ENCODE results near the gene DCTN3. TPM values are rescaled to one million over a fixed set of nuclear protein-coding genes. Genes with fewer than 3 reads are reported as not detected.

DCTN3 gene
- 10 to 100 TPM; 41.4 to 57.5 (median 51.7) TPM for total RNA-seq

GRCh38 chr9:34620061-34620994 lies at the start of gene DCTN3:
TSS of gene DCTN3 (minus strand) at chr9:34620495. CDS start at chr9:34620464, 31 bp downstream.
- no peak for TF ChIP-seq CTCF (IDR thresholded peaks at IDR 0.05; ENCODE audit: low read depth)

- no peak for TF ChIP-seq CTCF (IDR thresholded peaks at IDR 0.05; ENCODE audit: low read depth)
Measured at GRCh38 chr9:34665381-34666250, 45.3 kb upstream of the DCTN3 start.

DNA sequence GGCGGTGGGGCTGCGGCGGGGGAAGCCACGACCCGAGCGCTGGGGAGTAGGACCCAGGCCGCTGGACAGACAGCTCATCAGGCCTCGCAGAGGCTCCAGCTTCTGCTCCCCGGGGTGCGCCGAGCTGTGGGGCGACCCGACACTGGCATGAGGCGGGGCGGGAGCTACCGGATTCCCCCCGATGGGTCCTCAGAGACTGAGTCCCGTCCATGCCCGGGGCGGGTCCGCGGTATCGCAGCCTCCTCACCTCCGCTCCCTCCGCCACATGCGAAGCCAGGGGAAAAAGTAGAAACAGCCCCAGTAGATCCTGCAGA lies 44.7 kb upstream of the DCTN3 start:
- TF ChIP-seq CTCF (IDR thresholded peaks at IDR 0.05; ENCODE audit: low read depth) = no peak

DNA sequence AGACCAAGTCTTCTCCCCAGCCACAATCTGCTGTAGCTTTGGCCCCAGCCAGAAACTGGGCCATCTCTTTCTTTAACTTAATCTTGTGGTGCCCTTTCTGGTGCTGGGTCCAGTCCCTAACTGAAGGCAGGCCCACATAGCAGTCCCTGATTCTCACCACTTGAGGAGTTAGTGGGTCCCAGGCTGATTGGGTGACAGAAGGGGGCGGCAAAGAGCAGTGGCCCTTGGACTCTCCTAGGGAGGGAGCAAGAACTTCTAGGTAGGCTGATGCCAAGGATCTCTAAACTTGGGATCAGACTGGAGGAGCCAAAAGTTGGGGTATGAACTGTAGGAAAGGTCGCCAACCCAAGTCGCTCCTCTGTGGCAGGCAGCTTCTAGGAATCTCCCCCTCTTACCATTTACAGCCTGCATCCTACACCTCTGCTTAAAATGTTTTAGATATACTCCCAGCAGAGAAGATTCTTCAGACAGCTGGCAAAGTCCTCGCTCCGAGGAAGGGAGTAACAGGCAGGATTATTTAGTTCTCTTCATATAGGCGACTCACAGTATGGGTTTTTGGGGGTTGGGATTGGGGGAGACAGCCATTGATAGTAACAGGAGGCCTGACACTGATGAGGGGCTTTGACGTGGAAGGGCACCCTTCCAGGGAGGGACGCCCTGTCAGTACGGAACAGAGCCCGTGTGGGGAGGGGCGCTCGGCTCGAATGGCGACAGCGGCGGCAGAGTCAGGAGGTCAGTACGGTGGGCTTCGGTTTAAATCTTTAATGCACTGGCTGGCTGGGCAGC lies 44.2 kb upstream of the DCTN3 start:
- no peak for TF ChIP-seq CTCF (IDR thresholded peaks at IDR 0.05; ENCODE audit: low read depth)

GRCh38 chr9:34663303-34663605 lies 43.0 kb upstream of the DCTN3 start:
- TF ChIP-seq CTCF (IDR thresholded peaks at IDR 0.05; ENCODE audit: low read depth) = no peak

GRCh38 chr9:34662526-34663302 lies 42.4 kb upstream of the DCTN3 start, which contains the start of gene CCL27:
TSS of gene CCL27 (minus strand) at chr9:34662657. CDS start at chr9:34662633, 24 bp downstream.
- TF ChIP-seq CTCF (IDR thresholded peaks at IDR 0.05; ENCODE audit: low read depth) = no peak

Measured in subcutaneous adipose tissue (tissue), 4 donors.